Activated T-helper 1 cell treated with Interleukin-2 at 50 U/mL for 16 hours (primary cell): ENCODE results near the gene ENHO.

Experiments
- DNase-seq: peaks from one replicate; pipeline ENCODE4 v3.0.0-alpha.2; 2020; ENCODE audit warnings: low read depth

ENHO gene

DNA sequence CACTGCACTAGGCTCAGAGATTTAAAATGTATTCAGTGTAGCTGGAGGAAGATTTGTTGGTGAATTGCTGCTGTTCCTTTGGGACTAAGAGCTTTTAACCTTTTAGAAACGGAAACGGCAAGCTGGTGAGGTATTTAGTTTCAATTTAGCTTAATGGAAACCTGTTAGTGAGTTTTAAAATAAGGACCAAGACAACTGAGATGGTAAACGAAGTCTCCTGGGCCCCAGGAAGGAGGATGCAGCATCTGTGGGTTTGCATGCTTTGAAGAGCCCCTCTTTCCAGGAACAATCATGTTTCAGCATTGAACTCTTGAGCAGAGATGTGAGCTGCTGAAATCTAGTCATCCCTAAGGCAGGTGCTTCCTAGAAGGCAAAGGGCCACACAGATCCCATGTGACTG is 47.7 kb downstream of the ENHO start:
- DNase-seq: no peak
